RWPE2 (cell line): ENCODE results near the gene RBM47.

ENCODE experiments used
- ATAC-seq: fragments of 200-7000 bp; cut with Tn5 transposase; 3 replicates; pipeline ENCODE4 v1.9.1; 2021; ENCODE audit warnings: low read depth
- DNase-seq: peaks from one replicate; pipeline ENCODE4 v3.0.0-alpha.2; 2020; ENCODE audit warnings: low spot score
- H3K27ac ChIP-seq: fragments of 450-650 bp; 2 replicates; pipeline ENCODE4 v1.5.1; 2017; ENCODE audit warnings: mild to moderate bottlenecking; ENCODE audit not compliant: poor library complexity, severe bottlenecking
- H3K27me3 ChIP-seq: fragments of 250-450 bp; sonication (Bioruptor Pico); 2 replicates; pipeline ENCODE4 v1.5.1; 2021; ENCODE audit warnings: mild to moderate bottlenecking, moderate library complexity; ENCODE audit not compliant: insufficient read depth, poor library complexity, severe bottlenecking
- H3K36me3 ChIP-seq: fragments of 250-450 bp; sonication (Bioruptor Pico); 2 replicates; pipeline ENCODE4 v1.5.1; 2020; ENCODE audit warnings: low read depth, mild to moderate bottlenecking, moderate library complexity
- H3K4me1 ChIP-seq: fragments of 250-450 bp; sonication (Bioruptor Pico); 2 replicates; pipeline ENCODE4 v1.5.1; 2021; ENCODE audit warnings: mild to moderate bottlenecking, moderate library complexity; ENCODE audit not compliant: insufficient read depth, poor library complexity, severe bottlenecking
- H3K4me3 ChIP-seq: fragments of 250-450 bp; sonication (Bioruptor Pico); 2 replicates; pipeline ENCODE4 v1.5.1; 2021; ENCODE audit warnings: mild to moderate bottlenecking, moderate library complexity; ENCODE audit not compliant: severe bottlenecking
- H3K9me3 ChIP-seq: fragments of 250-450 bp; sonication (Bioruptor Pico); 2 replicates; pipeline ENCODE4 v1.5.1; 2021; ENCODE audit warnings: mild to moderate bottlenecking, moderate library complexity; ENCODE audit not compliant: severe bottlenecking
- CTCF ChIP-seq: fragments of 450-650 bp; IDR thresholded peaks from one replicate; pipeline ENCODE4 v1.5.1; 2017; ENCODE audit warnings: mild to moderate bottlenecking, moderate library complexity; ENCODE audit not compliant: poor library complexity, severe bottlenecking

The RBM47 gene

DNA sequence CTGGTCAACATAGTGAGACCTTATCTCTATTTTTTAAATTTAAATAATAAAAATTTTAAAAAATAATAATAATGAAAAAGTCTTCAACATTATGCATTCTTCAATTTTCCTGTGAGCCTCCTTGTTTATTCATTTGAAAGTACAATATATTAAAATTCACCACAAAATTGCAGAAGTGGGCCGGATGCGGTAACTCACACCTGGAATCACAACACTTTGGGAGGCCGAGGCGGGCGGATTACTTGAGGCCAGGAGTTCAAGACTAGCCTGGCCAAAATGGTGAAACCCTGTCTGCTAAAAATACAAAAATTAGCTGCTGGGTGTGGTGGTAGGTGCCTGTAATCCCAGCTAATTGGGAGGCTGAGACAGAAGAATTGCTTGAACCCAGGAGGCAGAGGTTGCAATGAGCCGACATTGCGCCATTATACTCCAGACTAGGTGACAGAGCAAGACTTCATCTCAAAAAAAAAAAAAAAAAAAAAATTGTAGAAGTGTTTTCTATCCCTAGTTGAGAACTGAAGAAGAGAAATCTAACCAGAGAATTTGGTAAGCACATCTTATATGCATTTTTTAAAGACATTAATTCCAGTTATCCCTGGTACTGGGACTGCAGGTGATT is 56.9 kb downstream of the RBM47 start:
- H3K36me3 ChIP-seq: no peaks in the 10 kb centered on the region
- DNase-seq (no peak), ATAC-seq (no peak)
- H3K9me3 ChIP-seq: no peaks in the 10 kb centered on the region
- no peaks in the 10 kb centered on the region for H3K27me3 ChIP-seq
- H3K4me1 ChIP-seq: peaks cover 20% of the 10 kb centered on the region
- no peak overlapping the region for H3K4me3 ChIP-seq
- no peak overlapping the region for H3K27ac ChIP-seq
- TF ChIP-seq CTCF: no peak

- Histone ChIP-seq H3K27ac (no peak overlapping the region), H3K4me1 (peaks cover 7% of the 10 kb centered on the region), H3K36me3 (no peaks in the 10 kb centered on the region), H3K9me3 (no peaks in the 10 kb centered on the region), H3K27me3 (no peaks in the 10 kb centered on the region), H3K4me3 (no peak overlapping the region)
- TF ChIP-seq CTCF: no peak
- ATAC-seq (no peak), DNase-seq (no peak)
Measured at GRCh38 chr4:40571208-40571607, 58.5 kb downstream of the RBM47 start.

DNA sequence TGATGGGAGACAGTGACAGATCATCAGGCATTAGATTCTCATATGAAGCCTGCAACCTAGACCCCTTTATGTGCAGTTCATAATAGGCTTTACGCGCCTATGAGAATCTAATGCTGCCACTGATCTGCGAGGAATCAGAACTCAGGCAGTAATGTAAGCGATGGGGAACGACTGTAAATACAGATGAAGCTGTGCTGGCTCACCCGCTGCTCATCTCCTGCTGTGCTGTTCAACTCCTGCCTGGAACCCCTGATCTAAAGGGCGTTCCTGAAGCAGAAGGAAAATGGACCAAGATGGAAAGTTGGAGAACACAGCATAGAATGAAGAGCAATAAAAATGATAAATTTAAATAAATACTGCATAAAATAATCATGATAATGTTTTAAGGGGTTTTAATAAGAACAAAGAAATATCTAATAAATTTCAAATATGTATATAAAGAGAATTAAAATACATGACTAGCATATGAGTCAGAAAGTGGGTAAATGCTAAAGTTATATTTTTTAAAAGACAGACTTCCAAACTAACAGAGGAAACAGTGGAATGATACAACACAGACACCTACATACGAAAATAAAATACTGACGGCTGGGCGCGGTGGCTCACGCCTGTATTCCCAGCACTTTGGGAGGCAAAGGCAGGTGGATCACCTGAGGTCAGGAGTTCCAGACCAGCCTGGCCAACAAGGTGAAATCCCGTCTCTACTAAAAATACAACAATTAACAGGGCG is 59.2 kb downstream of the RBM47 start:
- Histone ChIP-seq H3K27ac (no peak overlapping the region), H3K9me3 (no peaks in the 10 kb centered on the region), H3K4me1 (peaks cover 7% of the 10 kb centered on the region), H3K4me3 (no peak overlapping the region), H3K27me3 (no peaks in the 10 kb centered on the region), H3K36me3 (no peaks in the 10 kb centered on the region)
- TF ChIP-seq CTCF: no peak
- DNase-seq: no peak
- ATAC-seq: no peak

DNA sequence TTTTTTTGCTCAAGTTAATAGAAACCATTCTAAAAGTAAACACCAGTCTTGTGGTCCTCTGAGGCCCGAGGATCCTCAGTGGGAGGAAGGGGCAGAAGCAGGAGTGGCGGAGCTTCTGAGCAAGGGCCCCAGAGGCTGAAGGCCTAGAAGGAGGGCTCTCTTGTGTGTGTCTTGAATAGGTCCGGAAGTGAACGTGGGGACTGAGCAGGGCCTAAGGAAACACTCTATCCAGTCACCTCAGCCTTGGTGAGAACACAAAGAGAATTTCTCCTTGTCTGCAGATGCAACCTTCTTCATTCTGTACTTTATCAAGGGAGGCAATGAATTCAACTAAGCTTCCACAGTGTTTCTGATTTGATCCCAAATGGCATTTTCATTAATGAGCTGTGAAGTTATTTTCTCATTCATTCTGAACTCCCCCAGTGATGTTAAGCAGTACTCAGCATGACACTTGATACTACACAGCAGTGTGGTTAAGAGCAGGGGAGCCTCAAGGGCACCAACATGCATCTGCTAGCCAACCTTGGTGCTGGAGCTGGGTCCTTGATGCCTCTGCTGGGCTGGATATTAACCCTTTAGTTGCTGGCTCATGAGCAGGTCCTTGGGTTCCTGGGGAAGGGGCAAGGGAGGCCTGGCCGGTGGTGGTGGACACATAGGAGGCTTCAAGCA is 64.7 kb downstream of the RBM47 start:
- H3K9me3 ChIP-seq: no peaks in the 10 kb centered on the region
- no peak for TF ChIP-seq CTCF
- DNase-seq (no peak), ATAC-seq (no peak)
- H3K36me3 ChIP-seq: no peaks in the 10 kb centered on the region
- no peak overlapping the region for H3K4me3 ChIP-seq
- peaks cover 11% of the 10 kb centered on the region for H3K4me1 ChIP-seq
- no peak overlapping the region for H3K27ac ChIP-seq
- no peaks in the 10 kb centered on the region for H3K27me3 ChIP-seq
